Panc1 (cell line): ENCODE results near the gene TMPRSS6. TPM values are rescaled to one million over a fixed set of nuclear protein-coding genes. Genes with fewer than 3 reads are reported as not detected.

ENCODE experiments used
- ATAC-seq: fragments of 200-7000 bp; cut with Tn5 transposase; 2 replicates; pipeline ENCODE4 v1.9.1; 2020; ENCODE audit warnings: mild to moderate bottlenecking, moderate library complexity
- BruUV-seq: library from RNA; stranded (reverse); fragments of 400-500 nt; replicated peaks from 2 replicates; lab custom pipeline; 2021; lab: Mats Ljungman, UMichigan
- CTCF ChIA-PET: fragments of 300-600 bp; sonication (Branson Sonifier 250); formaldehyde crosslinking; loops from one replicate; lab custom pipeline; 2022; ENCODE audit warnings: antibody characterized with exemption; lab: Charles Lee
- POLR2A ChIA-PET: fragments of 300-600 bp; sonication (Branson Sonifier 250); formaldehyde crosslinking; loops from one replicate; lab custom pipeline; 2022; ENCODE audit warnings: antibody characterized with exemption; lab: Charles Lee
- DNase-seq: peaks from one replicate; pipeline ENCODE4 v3.0.0-alpha.2; 2010; ENCODE audit warnings: low read depth, low spot score
- H3K27ac ChIP-seq: 2 replicates; pipeline ENCODE4 v1.5.1; 2011; ENCODE audit warnings: mild to moderate bottlenecking, low read length, inconsistent platforms
- H3K27me3 ChIP-seq: fragments of 200-500 bp; sonication (Bioruptor generic); 2 replicates; pipeline ENCODE4 v1.6.0; 2014; ENCODE audit warnings: low read length, inconsistent platforms; ENCODE audit not compliant: control insufficient read depth, insufficient read depth
- H3K36me3 ChIP-seq: fragments of 200-500 bp; sonication (Bioruptor generic); 2 replicates; pipeline ENCODE4 v1.5.1; 2014; ENCODE audit warnings: inconsistent platforms, mild to moderate bottlenecking, low read length, moderate library complexity; ENCODE audit not compliant: control insufficient read depth, insufficient read depth
- H3K4me1 ChIP-seq: 2 replicates; pipeline ENCODE4 v1.5.1; 2011; ENCODE audit warnings: inconsistent platforms, mild to moderate bottlenecking, low read length, moderate library complexity; ENCODE audit not compliant: control insufficient read depth, insufficient read depth
- H3K4me3 ChIP-seq, 2 experiments: 2 replicates each; pipeline ENCODE4 v1.5.1; 2011 to 2012; ENCODE audit warnings: low read depth in 2 of 2, low read length in 2 of 2, mild to moderate bottlenecking in 2 of 2, inconsistent platforms in 1 of 2, moderate library complexity in 1 of 2
- H3K9me3 ChIP-seq: fragments of 200-500 bp; sonication (Bioruptor generic); 2 replicates; pipeline ENCODE4 v1.5.1; 2014; ENCODE audit warnings: low read depth, mild to moderate bottlenecking, inconsistent platforms, low read length, moderate library complexity; ENCODE audit not compliant: control insufficient read depth, insufficient read depth
- POLR2AphosphoS5 ChIP-seq: IDR thresholded peaks from 2 replicates; pipeline ENCODE4 v1.6.1; 2012; ENCODE audit warnings: mild to moderate bottlenecking, low read depth, low read length, moderate library complexity
- SIN3A ChIP-seq: IDR thresholded peaks from 2 replicates; pipeline ENCODE4 v1.6.1; 2012; ENCODE audit warnings: low read depth, mild to moderate bottlenecking, low read length, moderate library complexity, borderline replicate concordance; ENCODE audit not compliant: insufficient read depth
- TCF7L2 ChIP-seq: IDR thresholded peaks from 2 replicates; pipeline ENCODE4 v1.6.1; 2011; ENCODE audit warnings: mild to moderate bottlenecking, low read depth, low read length, inconsistent platforms
- in situ Hi-C: cut with HindIII; loops from 2 replicates; pipeline ENCODE4 v1.10.0; 2016; ENCODE audit warnings: low sequenced_read_pairs, low pct_unique_long_range_greater_than_20kb
- intact Hi-C: fragments of 100-400 bp; cut with micrococcal nuclease; formaldehyde crosslinking; loops from one replicate; pipeline ENCODE4 v1.10.0; 2022; ENCODE audit not compliant: unreplicated experiment
- total RNA-seq: library from RNA; stranded (reverse); gene quantifications from one replicate; pipeline ENCODE4 v1.2.1, GENCODE V29; 2021; ENCODE audit not compliant: unreplicated experiment
- TF ChIP-seq, protein P1 (sequence below): fragments of 450-650 bp; IDR thresholded peaks from 2 replicates; pipeline ENCODE4 v1.5.1; 2017; ENCODE audit warnings: mild to moderate bottlenecking
- TF ChIP-seq, protein P2 (sequence below), 2 experiments: IDR thresholded peaks; 2 replicates each; pipeline ENCODE4 v1.6.1; 2011 to 2012; ENCODE audit warnings: low read depth in 2 of 2, control low read depth in 1 of 2, low read length in 1 of 2, mild to moderate bottlenecking in 1 of 2, moderate library complexity in 1 of 2; ENCODE audit not compliant: insufficient read depth in 1 of 2

Gene TMPRSS6
- total RNA-seq, 1 experiment from 2014 or later, result not detected

DNA sequence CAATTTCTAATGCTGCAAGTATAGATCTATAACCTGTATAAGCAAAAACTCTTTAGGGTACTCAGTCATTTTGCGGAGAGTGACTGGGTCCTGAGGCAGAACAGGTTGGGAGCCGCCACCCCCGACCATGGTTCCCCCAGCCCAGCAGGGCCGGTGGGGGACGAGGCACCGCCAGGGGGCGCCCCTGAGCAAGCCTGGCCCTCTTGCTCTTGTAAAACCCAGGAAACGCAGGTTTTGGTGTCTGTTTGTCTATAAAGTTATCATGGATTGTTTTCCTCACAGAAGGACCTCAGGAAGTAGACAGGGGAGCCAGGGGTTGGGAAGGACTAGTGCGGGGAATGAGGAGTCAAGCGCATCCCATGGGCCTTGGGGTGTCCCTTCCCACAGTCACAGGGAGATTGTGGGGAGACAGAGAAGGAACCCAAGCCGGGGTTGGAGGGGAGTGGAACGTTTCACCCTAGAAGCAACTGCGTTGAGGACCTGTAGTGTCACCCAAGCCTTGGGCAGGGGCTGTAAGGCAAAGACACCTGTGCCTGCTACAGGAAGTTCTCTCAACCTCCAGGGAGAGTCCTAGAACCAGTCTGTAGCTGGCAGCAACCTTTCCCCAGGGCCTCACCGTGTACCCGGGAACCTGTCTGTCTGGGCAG, 31.6 kb downstream of the TMPRSS6 start:
- Histone ChIP-seq H3K27ac (no peak overlapping the region), H3K4me3 (no peak overlapping the region), H3K4me1 (no peaks in the 10 kb centered on the region), H3K27me3 (no peaks in the 10 kb centered on the region), H3K36me3 (no peaks in the 10 kb centered on the region), H3K9me3 (no peaks in the 10 kb centered on the region)
- ATAC-seq (peak; percentile 78; the same call in 1 of the 2 replicates), DNase-seq (peak; percentile 18)
- intact Hi-C loops (no loop called here), in situ Hi-C loops (no loop called here)
- CTCF ChIA-PET, result interaction anchor here (0.6 to 0.7 kb wide), 2 partner anchors 12 to 32 kb away, joined by 3 to 5 read pairs; no protein-coding TSS in a partner anchor
- TF ChIP-seq TCF7L2, result no peak
- TF ChIP-seq, protein P1, sequence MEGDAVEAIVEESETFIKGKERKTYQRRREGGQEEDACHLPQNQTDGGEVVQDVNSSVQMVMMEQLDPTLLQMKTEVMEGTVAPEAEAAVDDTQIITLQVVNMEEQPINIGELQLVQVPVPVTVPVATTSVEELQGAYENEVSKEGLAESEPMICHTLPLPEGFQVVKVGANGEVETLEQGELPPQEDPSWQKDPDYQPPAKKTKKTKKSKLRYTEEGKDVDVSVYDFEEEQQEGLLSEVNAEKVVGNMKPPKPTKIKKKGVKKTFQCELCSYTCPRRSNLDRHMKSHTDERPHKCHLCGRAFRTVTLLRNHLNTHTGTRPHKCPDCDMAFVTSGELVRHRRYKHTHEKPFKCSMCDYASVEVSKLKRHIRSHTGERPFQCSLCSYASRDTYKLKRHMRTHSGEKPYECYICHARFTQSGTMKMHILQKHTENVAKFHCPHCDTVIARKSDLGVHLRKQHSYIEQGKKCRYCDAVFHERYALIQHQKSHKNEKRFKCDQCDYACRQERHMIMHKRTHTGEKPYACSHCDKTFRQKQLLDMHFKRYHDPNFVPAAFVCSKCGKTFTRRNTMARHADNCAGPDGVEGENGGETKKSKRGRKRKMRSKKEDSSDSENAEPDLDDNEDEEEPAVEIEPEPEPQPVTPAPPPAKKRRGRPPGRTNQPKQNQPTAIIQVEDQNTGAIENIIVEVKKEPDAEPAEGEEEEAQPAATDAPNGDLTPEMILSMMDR, result peak; percentile 96
- POLR2A ChIA-PET, result no interaction called here
- no TSS peak for BruUV-seq

DNA sequence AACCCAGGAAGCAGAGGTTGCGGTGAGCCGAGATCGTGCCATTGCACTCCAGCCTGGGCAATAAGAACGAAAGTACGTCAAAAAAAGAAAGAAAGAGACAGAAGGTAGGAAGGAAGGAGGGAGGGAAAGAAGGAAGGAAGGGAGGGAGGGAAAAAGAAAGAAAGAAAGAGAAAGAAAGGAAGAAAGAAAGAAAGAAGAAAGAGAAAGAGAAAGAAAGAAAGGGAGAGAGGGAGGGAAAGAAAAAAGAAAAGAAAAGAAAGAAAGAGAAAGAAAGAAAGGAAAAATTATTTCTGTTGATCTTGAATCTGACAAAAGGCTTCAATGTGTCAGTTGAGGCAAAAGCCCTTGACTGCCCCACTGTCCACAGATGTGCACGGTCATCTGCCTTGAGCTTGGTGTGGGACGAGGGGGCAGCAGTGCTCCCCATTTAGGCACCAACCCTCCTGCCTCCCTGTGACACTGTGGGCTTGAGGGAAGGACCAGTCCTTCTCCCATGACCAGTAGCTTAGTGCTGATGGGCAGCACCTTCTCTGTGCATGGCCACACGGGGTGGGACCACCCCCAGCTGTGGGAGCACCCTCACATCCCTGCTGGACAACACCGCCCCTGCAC, 33.6 kb downstream of the TMPRSS6 start:
- no peaks in the 10 kb centered on the region for H3K4me1 ChIP-seq
- ATAC-seq (no peak), DNase-seq (no peak)
- H3K36me3 ChIP-seq, result no peaks in the 10 kb centered on the region
- no peak for TF ChIP-seq SIN3A
- TF ChIP-seq, protein P2, sequence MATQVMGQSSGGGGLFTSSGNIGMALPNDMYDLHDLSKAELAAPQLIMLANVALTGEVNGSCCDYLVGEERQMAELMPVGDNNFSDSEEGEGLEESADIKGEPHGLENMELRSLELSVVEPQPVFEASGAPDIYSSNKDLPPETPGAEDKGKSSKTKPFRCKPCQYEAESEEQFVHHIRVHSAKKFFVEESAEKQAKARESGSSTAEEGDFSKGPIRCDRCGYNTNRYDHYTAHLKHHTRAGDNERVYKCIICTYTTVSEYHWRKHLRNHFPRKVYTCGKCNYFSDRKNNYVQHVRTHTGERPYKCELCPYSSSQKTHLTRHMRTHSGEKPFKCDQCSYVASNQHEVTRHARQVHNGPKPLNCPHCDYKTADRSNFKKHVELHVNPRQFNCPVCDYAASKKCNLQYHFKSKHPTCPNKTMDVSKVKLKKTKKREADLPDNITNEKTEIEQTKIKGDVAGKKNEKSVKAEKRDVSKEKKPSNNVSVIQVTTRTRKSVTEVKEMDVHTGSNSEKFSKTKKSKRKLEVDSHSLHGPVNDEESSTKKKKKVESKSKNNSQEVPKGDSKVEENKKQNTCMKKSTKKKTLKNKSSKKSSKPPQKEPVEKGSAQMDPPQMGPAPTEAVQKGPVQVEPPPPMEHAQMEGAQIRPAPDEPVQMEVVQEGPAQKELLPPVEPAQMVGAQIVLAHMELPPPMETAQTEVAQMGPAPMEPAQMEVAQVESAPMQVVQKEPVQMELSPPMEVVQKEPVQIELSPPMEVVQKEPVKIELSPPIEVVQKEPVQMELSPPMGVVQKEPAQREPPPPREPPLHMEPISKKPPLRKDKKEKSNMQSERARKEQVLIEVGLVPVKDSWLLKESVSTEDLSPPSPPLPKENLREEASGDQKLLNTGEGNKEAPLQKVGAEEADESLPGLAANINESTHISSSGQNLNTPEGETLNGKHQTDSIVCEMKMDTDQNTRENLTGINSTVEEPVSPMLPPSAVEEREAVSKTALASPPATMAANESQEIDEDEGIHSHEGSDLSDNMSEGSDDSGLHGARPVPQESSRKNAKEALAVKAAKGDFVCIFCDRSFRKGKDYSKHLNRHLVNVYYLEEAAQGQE (IDR thresholded peaks at IDR 0.05; ENCODE audit: insufficient read depth in 1 of 2, low read depth in 2 of 2, low read length in 1 of 2), result no peak
- TF ChIP-seq TCF7L2, result no peak
- TF ChIP-seq, protein P1, result no peak
- no peak for TF ChIP-seq POLR2AphosphoS5
- intact Hi-C loops (no loop called here), in situ Hi-C loops (no loop called here)
- POLR2A ChIA-PET, result no interaction called here
- H3K4me3 ChIP-seq, result no peak overlapping the region
- H3K27ac ChIP-seq, result no peak overlapping the region
- no TSS peak for BruUV-seq
- H3K9me3 ChIP-seq, result no peaks in the 10 kb centered on the region
- CTCF ChIA-PET, result interaction anchor here (0.7 kb wide), 1 partner anchor 123 kb away, joined by 3 read pairs; no protein-coding TSS in a partner anchor
- no peaks in the 10 kb centered on the region for H3K27me3 ChIP-seq
